Gastrocnemius medialis (tissue), 4 donors: ENCODE results near the gene SH3RF1.

Experiments used
- POLR2A ChIP-seq, 2 donors: fragments of 450-650 bp; IDR thresholded peaks; one replicate each; pipeline ENCODE4 v1.6.1; 2017; ENCODE audit warnings: antibody characterized with exemption in 2 of 2, mild to moderate bottlenecking in 2 of 2, moderate library complexity in 2 of 2
- TF ChIP-seq, protein P1 (sequence below), 5 experiments: fragments of 450-650 bp in 3 of 5; fragments of 200-600 bp in 2 of 5; sonication (generic) in 2 of 5; IDR thresholded peaks in 4 of 5; conservative IDR thresholded peaks in 1 of 5; 1 replicate in 4 of 5; 2 replicates in 1 of 5; pipeline ENCODE4 v1.5.1; 2016 to 2019; ENCODE audit warnings: antibody characterized with exemption in 5 of 5, mild to moderate bottlenecking in 3 of 5, moderate library complexity in 3 of 5

DNA sequence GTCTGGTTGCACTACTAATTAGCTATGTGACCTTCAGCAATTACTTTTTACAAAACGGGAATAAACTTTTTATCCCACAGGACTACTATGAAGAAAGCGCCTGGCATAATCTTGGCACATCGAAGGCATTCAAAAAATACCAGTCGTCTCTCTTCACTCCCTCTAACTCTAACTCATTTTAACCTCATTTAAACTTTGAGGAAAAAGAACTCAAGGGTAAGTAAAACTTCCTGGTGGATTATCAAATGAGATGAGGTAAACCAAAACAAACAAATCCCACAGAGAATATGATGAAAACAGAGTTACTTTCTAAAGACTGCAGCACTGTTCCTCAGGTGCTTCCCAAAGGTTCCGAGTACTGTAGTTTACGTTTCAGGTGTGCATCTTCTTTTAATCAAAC is 66.9 kb downstream of the SH3RF1 start:
- TF ChIP-seq, protein P1, sequence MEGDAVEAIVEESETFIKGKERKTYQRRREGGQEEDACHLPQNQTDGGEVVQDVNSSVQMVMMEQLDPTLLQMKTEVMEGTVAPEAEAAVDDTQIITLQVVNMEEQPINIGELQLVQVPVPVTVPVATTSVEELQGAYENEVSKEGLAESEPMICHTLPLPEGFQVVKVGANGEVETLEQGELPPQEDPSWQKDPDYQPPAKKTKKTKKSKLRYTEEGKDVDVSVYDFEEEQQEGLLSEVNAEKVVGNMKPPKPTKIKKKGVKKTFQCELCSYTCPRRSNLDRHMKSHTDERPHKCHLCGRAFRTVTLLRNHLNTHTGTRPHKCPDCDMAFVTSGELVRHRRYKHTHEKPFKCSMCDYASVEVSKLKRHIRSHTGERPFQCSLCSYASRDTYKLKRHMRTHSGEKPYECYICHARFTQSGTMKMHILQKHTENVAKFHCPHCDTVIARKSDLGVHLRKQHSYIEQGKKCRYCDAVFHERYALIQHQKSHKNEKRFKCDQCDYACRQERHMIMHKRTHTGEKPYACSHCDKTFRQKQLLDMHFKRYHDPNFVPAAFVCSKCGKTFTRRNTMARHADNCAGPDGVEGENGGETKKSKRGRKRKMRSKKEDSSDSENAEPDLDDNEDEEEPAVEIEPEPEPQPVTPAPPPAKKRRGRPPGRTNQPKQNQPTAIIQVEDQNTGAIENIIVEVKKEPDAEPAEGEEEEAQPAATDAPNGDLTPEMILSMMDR (IDR thresholded peaks at IDR 0.05 in 4 of 5, conservative IDR thresholded peaks at IDR 0.05 in 1 of 5) = no peak
- TF ChIP-seq POLR2A (IDR thresholded peaks at IDR 0.05) = no peak
